T-helper 2 cell treated with Interferon-gamma antibody and Interleukin-4, amounts not matched to agents 5 μg/mL and 100 μg/mL, for 36 hours (primary cell): Measurements from ENCODE around the gene ATG13.
"Not testable (repeated sequence)": the region's sequence is repeated elsewhere in the genome, so short reads cannot be mapped to it uniquely, and the experiment has no call there.

Experiments used
- DNase-seq: peaks from one replicate; pipeline ENCODE4 v3.0.0; 2021; ENCODE audit warnings: low spot score
- H3K27ac Mint-ChIP-seq: one replicate; pipeline ENCODE4 v1.8.0; 2021; ENCODE audit warnings: mild to moderate bottlenecking, mixed read lengths
- H3K27me3 Mint-ChIP-seq: one replicate; pipeline ENCODE4 v1.8.0; 2021; ENCODE audit warnings: low read depth, mixed read lengths
- H3K36me3 Mint-ChIP-seq: one replicate; pipeline ENCODE4 v1.8.0; 2021; ENCODE audit warnings: low read depth, mixed read lengths
- H3K4me1 Mint-ChIP-seq: one replicate; pipeline ENCODE4 v1.8.0; 2021; ENCODE audit warnings: low read depth, mixed read lengths
- H3K4me3 Mint-ChIP-seq: one replicate; pipeline ENCODE4 v1.8.0; 2022; ENCODE audit warnings: mild to moderate bottlenecking, moderate library complexity, mixed read lengths
- H3K9me3 Mint-ChIP-seq: one replicate; pipeline ENCODE4 v1.8.0; 2021; ENCODE audit warnings: mixed read lengths

ATG13 gene

DNA sequence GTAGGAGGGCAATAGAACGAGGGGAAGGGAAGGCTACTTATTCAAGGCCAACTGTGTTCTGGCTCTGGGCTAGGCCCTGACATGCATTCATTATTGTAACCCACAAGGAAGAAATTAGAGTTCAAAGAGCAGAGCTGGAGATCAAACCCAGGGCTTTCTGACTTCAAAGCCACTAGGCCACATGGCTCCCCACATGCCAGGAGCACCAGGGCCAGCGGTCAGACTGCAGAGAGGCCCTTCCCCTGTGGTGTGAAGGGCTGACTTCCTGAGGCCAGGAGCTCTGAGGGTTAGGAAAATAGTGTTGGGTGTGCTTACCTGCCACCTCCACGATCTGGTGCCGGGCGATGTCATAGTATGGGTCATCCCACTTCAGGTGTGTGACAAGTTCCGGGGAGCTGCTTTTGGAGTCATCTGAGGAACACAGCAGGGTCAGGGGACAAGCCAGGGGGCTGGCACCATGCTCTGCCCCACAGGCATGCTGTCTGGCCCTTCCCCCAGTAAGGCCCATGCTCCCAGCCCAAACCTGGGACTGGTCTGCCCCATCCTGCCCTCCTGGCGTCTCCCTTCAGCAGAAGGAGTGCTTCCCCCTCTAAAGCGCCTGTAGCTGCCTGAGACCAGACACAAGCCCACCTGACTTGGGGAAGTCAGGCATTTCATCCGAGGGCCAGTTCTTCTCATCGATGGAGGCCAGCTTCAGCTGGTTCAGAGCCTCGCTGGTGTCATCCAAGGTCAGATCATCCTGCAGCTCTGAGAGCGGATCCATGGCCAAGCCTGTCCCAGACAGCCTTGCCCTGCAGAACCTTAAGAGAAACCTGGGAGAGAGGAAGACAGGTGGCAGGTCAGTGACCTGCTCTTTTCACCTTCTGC, 78.2 kb downstream of the ATG13 start:
- H3K27me3 Mint-ChIP-seq = no peaks in the 10 kb centered on the region
- H3K4me1 Mint-ChIP-seq = peaks cover 16% of the 10 kb centered on the region

DNA sequence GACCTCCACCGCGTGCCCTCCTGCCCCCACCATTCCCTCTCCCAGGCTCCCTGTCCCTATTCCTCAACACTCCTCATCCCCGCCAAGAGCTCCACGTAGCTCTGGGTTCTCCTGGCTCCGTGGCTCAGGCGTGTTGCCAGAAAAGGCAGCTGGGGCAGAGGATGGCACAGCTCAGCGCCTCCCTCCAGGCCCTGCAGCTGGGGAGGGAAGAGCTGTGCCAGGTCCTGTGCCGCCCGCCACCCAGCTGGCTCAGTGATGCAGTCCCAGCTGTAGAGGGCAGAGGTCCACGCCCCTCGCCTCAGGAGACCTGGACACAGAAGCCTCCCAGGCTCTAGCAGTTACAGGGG, 78.8 kb downstream of the ATG13 start:
- peaks cover 16% of the 10 kb centered on the region for H3K4me1 Mint-ChIP-seq
- H3K9me3 Mint-ChIP-seq = no peaks in the 10 kb centered on the region
- H3K36me3 Mint-ChIP-seq = peaks cover 35% of the 10 kb centered on the region
- no peak overlapping the region for H3K27ac Mint-ChIP-seq
- no peak for DNase-seq
- H3K27me3 Mint-ChIP-seq = no peaks in the 10 kb centered on the region
- H3K4me3 Mint-ChIP-seq = no peak overlapping the region

More for the DNA sequence above, 78.2 kb downstream of the ATG13 start:
- Mint-ChIP-seq H3K36me3 (peaks cover 35% of the 10 kb centered on the region), H3K9me3 (no peaks in the 10 kb centered on the region), H3K27ac (no peak overlapping the region), H3K4me3 (no peak overlapping the region)
- DNase-seq = no peak

DNA sequence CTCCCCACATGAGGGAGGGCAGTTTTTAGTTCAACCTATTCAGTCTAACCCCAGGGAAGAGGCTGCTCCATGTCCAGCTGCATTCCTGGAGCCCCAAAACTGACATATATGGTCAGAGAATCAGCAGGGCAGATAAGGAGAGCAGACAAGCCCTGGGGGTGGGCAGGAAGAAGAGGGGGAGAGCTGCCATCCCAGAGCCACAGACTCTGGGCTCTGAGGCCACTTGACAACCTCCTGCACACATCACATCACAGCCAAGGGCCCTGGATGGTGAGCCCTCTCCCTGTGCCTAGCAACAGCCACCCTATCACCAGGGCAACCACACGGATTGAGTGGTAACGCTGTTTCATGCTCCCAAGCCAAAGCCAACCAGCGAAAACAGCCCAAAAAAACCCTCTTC, 80.0 kb downstream of the ATG13 start:
- DNase-seq = no peak
- Mint-ChIP-seq H3K4me3 (no peak overlapping the region), H3K27ac (no peak overlapping the region), H3K9me3 (no peaks in the 10 kb centered on the region), H3K36me3 (peaks cover 38% of the 10 kb centered on the region), H3K4me1 (peaks cover 24% of the 10 kb centered on the region), H3K27me3 (no peaks in the 10 kb centered on the region)

DNA sequence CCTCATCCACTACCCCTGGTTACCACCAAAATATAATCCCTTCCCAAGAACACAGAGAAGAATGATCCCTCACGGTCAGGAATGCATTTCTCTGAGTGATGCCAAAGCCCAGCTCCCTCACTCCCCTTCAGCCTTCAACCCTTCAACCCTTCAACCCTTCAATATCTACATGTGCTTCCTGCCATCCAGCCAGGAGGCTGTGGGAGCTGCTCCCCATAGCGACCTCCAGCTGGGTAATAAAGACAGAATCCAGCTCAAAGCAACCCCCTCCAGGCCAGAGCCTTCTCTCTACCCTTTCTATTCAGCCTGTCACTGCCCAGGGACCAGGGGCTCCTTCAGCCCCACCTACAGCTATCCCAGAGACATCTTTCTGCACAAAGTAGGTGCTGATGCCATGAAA, 80.4 kb downstream of the ATG13 start:
- no peak for DNase-seq
- Mint-ChIP-seq H3K9me3 (no peaks in the 10 kb centered on the region), H3K27me3 (no peaks in the 10 kb centered on the region), H3K4me1 (peaks cover 28% of the 10 kb centered on the region), H3K27ac (peak overlapping the region; percentile 32), H3K36me3 (peaks cover 40% of the 10 kb centered on the region), H3K4me3 (no peak overlapping the region)

DNA sequence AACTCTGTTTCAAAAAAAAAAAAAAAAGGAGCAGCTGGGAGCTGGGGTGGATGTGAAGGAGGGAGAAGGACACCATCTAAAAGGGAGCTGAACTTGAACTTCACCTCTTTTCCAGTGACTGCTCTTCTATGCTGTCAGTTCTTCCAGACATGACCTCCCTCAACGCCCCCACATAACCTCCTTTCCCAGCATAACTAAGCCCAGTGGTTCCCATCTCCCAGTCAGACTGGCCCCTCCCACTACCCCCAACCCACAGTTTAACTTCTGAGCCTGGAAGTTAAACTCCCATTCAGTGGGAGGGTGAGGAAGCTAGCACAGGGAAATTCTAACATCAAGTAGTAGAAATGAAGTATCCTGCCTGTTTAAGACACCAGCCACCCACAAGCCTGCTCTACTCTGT, 81.2 kb downstream of the ATG13 start:
- no peaks in the 10 kb centered on the region for H3K27me3 Mint-ChIP-seq
- H3K27ac Mint-ChIP-seq = peak overlapping the region; percentile 17
- H3K9me3 Mint-ChIP-seq = no peaks in the 10 kb centered on the region
- H3K4me1 Mint-ChIP-seq = peaks cover 30% of the 10 kb centered on the region
- peaks cover 48% of the 10 kb centered on the region for H3K36me3 Mint-ChIP-seq
- peak overlapping the region; percentile 99 for H3K4me3 Mint-ChIP-seq
- no peak for DNase-seq

DNA sequence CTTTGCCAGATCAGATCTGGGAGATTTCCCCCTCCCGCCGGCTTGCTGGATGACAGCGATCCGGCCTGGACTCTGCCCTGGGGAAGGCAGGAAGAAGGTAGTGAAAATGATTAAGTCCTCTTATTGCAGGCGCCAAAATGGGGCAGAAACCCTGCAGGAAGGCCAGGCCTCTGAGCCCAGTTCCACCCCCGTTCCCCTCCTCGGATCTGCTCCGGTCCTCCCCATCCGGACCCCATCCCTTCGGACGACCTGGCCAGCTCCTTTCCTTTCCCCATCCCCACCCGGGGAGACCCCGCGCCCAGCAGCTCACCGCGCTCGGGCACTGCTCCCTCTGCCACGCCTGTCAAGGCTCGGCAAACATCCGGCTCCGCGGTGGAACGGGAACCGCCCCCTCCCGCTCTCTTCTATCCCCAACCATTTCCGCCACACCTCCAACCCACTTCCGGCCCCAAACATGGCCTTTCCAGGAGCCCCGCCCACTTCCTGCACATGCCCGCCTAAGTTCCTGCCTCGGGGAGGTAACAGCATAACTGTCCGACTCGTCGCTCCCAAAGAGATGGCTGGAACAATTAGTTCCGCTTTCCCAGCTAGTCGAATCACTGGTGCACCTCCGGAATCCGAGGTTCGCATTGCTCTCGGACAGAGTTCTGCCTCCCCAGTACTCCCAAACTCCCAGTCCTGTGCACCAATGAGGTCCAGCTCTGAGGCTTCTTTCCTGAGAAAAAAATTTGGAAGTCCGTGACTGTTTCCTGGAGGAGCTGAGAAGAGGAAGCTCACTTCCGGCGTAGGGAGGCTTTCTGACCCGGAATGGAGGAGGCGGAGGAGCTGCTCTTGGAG, 83.1 kb downstream of the ATG13 start, which contains the start of the genes ARHGAP1 and ZNF408:
Gene ARHGAP1, minus strand, starts transcription at position 379 of the 837 bp plus-strand sequence. CDS start 4,512 bp downstream, outside the sequence.
Gene ZNF408, plus strand, starts transcription at position 791 of the 837 bp plus-strand sequence. Its CDS starts 17 bp downstream, at position 808.
- DNase-seq = peak; percentile 99
- H3K27me3 Mint-ChIP-seq = no peaks in the 10 kb centered on the region
- peak within 1 kb of the TSS; percentile 99 for H3K4me3 Mint-ChIP-seq
- H3K27ac Mint-ChIP-seq = peak within 1 kb of the TSS; percentile 92
- H3K36me3 Mint-ChIP-seq = peaks cover 45% of the 10 kb centered on the region
- no peaks in the 10 kb centered on the region for H3K9me3 Mint-ChIP-seq
- H3K4me1 Mint-ChIP-seq = peaks cover 28% of the 10 kb centered on the region

DNA sequence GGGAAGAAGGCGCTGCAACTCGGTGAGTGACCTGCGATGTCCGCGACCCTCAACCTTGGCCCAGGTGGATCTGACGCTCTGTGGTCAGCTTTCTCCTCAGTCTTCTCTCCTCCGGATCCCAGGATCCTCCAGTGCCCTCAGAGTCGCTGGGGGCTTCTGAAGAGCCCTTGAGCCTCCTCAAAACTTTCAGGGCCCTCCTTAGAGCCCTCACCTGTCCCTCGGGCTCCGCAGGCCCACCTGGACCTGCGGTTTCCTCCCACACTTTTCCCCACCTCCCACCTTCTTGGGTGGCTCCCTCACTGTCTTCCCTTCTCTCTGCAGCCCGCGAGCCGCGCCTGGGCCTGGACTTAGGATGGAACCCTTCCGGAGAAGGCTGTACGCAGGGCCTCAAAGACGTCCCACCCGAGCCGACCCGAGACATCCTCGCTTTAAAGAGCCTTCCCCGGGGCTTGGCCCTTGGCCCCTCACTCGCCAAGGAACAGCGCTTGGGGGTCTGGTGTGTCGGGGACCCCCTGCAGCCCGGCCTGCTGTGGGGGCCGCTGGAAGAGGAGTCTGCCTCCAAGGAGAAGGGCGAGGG, 83.8 kb downstream of the ATG13 start:
- no peak for DNase-seq
- H3K27ac Mint-ChIP-seq = peak overlapping the region; percentile 92
- H3K27me3 Mint-ChIP-seq = no peaks in the 10 kb centered on the region
- no peaks in the 10 kb centered on the region for H3K9me3 Mint-ChIP-seq
- H3K4me1 Mint-ChIP-seq = peaks cover 28% of the 10 kb centered on the region
- peak overlapping the region; percentile 99 for H3K4me3 Mint-ChIP-seq
- H3K36me3 Mint-ChIP-seq = peaks cover 44% of the 10 kb centered on the region

DNA sequence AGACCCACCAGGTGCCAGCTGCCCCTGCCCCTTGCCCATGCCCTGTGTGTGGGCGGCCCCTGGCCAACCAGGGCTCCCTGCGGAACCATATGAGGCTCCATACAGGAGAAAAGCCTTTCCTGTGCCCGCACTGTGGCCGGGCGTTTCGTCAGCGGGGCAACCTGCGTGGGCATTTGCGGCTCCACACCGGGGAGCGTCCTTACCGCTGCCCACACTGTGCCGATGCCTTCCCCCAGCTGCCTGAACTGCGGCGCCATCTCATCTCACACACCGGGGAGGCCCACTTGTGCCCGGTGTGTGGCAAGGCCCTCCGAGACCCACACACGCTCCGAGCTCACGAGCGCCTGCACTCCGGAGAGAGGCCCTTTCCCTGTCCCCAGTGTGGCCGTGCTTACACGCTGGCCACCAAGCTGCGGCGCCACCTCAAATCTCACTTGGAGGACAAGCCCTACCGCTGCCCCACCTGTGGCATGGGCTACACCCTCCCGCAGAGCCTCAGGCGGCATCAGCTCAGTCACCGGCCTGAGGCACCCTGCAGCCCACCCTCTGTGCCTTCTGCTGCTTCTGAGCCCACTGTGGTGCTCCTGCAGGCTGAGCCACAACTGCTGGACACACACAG, 87.8 kb downstream of the ATG13 start:
- Mint-ChIP-seq H3K27ac (no peak overlapping the region), H3K4me1 (peaks cover 14% of the 10 kb centered on the region), H3K4me3 (no peak overlapping the region), H3K27me3 (no peaks in the 10 kb centered on the region), H3K36me3 (peaks cover 49% of the 10 kb centered on the region), H3K9me3 (no peaks in the 10 kb centered on the region)
- no peak for DNase-seq

DNA sequence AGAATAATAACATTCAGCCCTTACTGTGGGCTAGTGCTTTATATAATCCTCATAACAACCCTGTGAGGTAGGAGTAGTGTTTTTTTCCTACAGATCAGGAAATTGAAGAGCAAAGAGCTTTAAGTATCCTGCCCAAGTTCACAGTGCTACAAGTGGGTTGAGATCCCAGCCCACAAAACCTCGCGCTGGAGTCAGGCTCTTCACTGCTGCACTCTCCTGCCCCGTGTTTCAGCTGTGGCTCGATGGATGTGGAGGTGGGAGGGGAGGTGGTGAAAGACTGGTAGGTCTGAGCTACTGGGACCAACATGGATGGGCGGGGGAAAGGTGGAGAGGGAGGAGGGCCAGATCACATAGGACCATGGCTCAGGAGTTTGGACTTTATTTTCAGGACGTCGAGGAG, 89.5 kb downstream of the ATG13 start:
- Mint-ChIP-seq H3K4me3 (no peak overlapping the region), H3K4me1 (peaks cover 9% of the 10 kb centered on the region), H3K9me3 (no peaks in the 10 kb centered on the region), H3K36me3 (peaks cover 38% of the 10 kb centered on the region), H3K27ac (no peak overlapping the region), H3K27me3 (no peaks in the 10 kb centered on the region)
- DNase-seq = no peak

DNA sequence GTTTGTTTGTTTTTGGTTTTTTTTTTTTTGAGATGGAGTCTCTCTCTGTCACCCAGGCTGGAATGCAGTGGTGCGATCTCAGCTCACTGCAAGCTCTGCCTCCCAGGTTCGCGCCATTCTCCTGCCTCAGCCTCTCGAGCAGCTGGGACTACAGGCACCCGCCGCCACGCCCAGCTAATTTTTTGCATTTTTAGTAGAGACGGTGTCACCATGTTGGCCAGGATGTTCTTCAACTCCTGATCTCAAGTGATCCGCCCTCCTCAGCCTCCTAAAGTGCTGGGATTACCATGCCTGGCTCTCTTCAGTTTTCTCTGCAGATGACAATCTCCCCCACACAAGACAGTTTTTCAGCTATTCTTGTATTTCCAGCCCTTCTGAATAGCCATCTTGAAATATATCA, 92.0 kb downstream of the ATG13 start:
- not testable (repeated sequence) for H3K27ac Mint-ChIP-seq, H3K27me3 Mint-ChIP-seq, H3K4me3 Mint-ChIP-seq, DNase-seq, H3K9me3 Mint-ChIP-seq, H3K4me1 Mint-ChIP-seq
- H3K36me3 Mint-ChIP-seq = peaks cover 21% of the 10 kb centered on the region

DNA sequence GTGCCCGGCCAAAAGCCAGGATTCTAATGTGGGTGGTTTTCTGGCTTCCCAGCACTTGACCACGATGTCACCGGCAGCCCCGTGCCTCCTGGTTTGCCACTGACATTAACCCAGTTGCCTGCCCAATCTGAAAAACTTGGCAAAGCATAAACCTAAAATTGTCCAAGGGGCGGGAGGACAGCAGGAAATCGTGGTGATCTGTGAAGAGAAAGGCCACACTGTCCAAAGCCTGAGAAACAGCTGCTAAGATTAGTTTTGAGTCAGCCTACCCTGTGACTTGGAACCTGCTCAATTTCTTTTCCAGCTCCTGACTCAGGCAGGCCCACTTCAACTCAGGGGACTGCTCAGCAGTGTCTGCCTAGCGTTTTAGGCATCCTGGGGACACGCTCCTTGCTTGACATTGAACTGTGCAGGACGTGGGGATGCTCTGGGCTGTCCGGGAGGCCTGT, 93.5 kb downstream of the ATG13 start:
- H3K4me1 Mint-ChIP-seq = no peaks in the 10 kb centered on the region
- no peaks in the 10 kb centered on the region for H3K27me3 Mint-ChIP-seq
- no peak overlapping the region for H3K27ac Mint-ChIP-seq
- DNase-seq = no peak
- no peaks in the 10 kb centered on the region for H3K9me3 Mint-ChIP-seq
- no peak overlapping the region for H3K4me3 Mint-ChIP-seq
- H3K36me3 Mint-ChIP-seq = peaks cover 12% of the 10 kb centered on the region

DNA sequence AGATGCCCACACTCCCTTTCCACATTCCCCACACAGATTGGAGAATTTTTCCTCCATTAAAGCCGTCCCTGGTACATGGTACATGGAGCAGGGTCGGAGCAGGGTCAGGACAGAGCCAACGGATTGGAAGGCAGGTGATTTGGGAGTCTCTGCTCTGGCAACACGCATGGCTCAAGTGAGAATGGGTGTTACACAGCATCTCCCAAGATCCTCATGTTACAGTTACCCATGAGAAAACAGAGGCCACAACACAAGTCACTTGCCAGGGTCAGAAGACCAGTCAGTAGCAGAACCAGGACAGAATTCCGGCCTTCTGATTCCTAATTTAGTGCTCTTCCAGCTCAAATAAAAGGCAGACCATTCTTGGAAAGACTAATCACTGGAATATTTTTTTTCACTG, 94.0 kb downstream of the ATG13 start:
- Mint-ChIP-seq H3K4me1 (no peaks in the 10 kb centered on the region), H3K4me3 (no peak overlapping the region), H3K27ac (no peak overlapping the region), H3K9me3 (no peaks in the 10 kb centered on the region), H3K27me3 (no peaks in the 10 kb centered on the region), H3K36me3 (peaks cover 12% of the 10 kb centered on the region)
- DNase-seq = no peak

DNA sequence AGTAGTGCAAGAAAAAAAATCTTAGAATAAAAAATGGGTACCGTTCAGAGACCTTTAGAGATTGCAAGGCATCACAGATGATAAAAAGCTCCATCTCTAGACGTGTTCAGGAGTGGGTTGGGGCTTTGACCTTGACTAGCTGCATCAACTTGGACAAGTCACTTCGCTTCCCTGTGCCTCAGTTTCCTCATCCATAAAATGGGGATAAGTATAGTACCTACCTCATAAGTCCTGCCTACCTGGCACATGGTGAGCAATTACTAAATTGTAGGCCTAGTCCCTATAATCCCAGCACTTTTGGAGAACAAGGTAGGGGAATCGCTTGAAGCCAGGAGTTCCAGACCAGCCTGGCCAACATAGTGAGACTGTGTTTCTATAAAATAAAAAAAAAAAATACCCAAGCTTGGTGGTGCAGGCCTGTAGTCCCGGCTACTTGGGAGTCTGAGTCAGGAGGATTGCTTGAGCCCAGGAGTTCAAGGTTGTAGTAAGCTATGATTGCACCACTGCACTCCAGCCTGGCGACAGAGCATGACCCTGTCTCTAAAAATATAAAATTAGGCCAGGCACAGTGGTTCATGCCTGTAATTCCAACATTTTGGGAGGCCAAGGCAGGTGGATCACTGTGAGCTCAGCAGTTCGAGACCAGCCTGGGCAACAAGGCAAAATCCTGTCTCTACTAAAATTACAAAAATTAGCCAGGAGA, 95.7 kb downstream of the ATG13 start:
- H3K4me1 Mint-ChIP-seq = peaks cover under 1% of the 10 kb centered on the region
- H3K27ac Mint-ChIP-seq = no peak overlapping the region
- no peak for DNase-seq
- no peaks in the 10 kb centered on the region for H3K27me3 Mint-ChIP-seq
- no peak overlapping the region for H3K4me3 Mint-ChIP-seq
- H3K9me3 Mint-ChIP-seq = no peaks in the 10 kb centered on the region
- H3K36me3 Mint-ChIP-seq = no peaks in the 10 kb centered on the region
